IMR-90 (cell line): ENCODE results near the gene KCNG3.

Experiments
- BHLHE40 ChIP-seq: fragments of 150-350 bp; IDR thresholded peaks from 2 replicates; pipeline ENCODE4 v1.6.1; 2016; ENCODE audit warnings: mild to moderate bottlenecking, low read depth, low read length
- CEBPB ChIP-seq: IDR thresholded peaks from 2 replicates; pipeline ENCODE4 v1.6.1; 2012; ENCODE audit warnings: low read depth, low read length, improper control_type of control experiment
- CTCF ChIP-seq: conservative IDR thresholded peaks from 2 replicates; pipeline ENCODE4 v1.5.1; 2012; ENCODE audit warnings: mild to moderate bottlenecking, low read depth, low read length, improper control_type of control experiment
- ELK1 ChIP-seq: fragments of 150-350 bp; IDR thresholded peaks from 2 replicates; pipeline ENCODE4 v1.6.1; 2016; ENCODE audit warnings: low read depth, mild to moderate bottlenecking, low read length, moderate library complexity, borderline replicate concordance
- FOS ChIP-seq: fragments of 150-350 bp; IDR thresholded peaks from 2 replicates; pipeline ENCODE4 v1.6.1; 2016; ENCODE audit warnings: low read depth, low read length
- MAFK ChIP-seq: IDR thresholded peaks from 2 replicates; pipeline ENCODE4 v1.6.1; 2012; ENCODE audit warnings: low read depth, low read length, improper control_type of control experiment
- MAZ ChIP-seq: IDR thresholded peaks from 2 replicates; pipeline ENCODE4 v1.6.1; 2012; ENCODE audit warnings: low read depth, mild to moderate bottlenecking, low read length, improper control_type of control experiment, moderate library complexity, borderline replicate concordance
- MXI1 ChIP-seq: IDR thresholded peaks from 2 replicates; pipeline ENCODE4 v1.6.1; 2012; ENCODE audit warnings: low read depth, mild to moderate bottlenecking, low read length, moderate library complexity, borderline replicate concordance
- NFE2L2 ChIP-seq: fragments of 150-350 bp; IDR thresholded peaks from 2 replicates; pipeline ENCODE4 v1.6.1; 2016; ENCODE audit warnings: low read depth, mild to moderate bottlenecking, low read length
- POLR2A ChIP-seq: IDR thresholded peaks from 2 replicates; pipeline ENCODE4 v1.6.1; 2012; ENCODE audit warnings: mild to moderate bottlenecking, low read depth, low read length
- RAD21 ChIP-seq: IDR thresholded peaks from 2 replicates; pipeline ENCODE4 v1.6.1; 2012; ENCODE audit warnings: low read length, improper control_type of control experiment
- RCOR1 ChIP-seq: IDR thresholded peaks from 2 replicates; pipeline ENCODE4 v1.6.1; 2012; ENCODE audit warnings: mild to moderate bottlenecking, low read length, improper control_type of control experiment; ENCODE audit not compliant: insufficient replicate concordance
- RFX5 ChIP-seq: IDR thresholded peaks from 2 replicates; pipeline ENCODE4 v1.8.0; 2012; ENCODE audit warnings: low read depth, mild to moderate bottlenecking, low read length, moderate library complexity
- SMC3 ChIP-seq: fragments of 150-350 bp; IDR thresholded peaks from 2 replicates; pipeline ENCODE4 v1.6.1; 2016; ENCODE audit warnings: low read depth, mild to moderate bottlenecking, antibody characterized with exemption, low read length, moderate library complexity

GRCh38 chr2:42495234-42495581 is 1.4 kb upstream of the KCNG3 start:
- TF ChIP-seq CTCF (no peak), MAZ (no peak), FOS (no peak), MAFK (no peak), POLR2A (no peak), RCOR1 (no peak), NFE2L2 (no peak), ELK1 (no peak), SMC3 (no peak), MXI1 (no peak), BHLHE40 (no peak), CEBPB (no peak), RFX5 (no peak), RAD21 (no peak)
